Globus pallidus (tissue), 1 donor: ENCODE data around the gene NDUFS1.
"Not testable (repeated sequence)": the region's sequence is repeated elsewhere in the genome, so short reads cannot be mapped to it uniquely, and the experiment has no call there.

Experiments
- DNase-seq: peaks from one replicate; pipeline ENCODE4 v3.0.0-alpha.2; 2015; ENCODE audit warnings: low spot score

Gene NDUFS1

DNA sequence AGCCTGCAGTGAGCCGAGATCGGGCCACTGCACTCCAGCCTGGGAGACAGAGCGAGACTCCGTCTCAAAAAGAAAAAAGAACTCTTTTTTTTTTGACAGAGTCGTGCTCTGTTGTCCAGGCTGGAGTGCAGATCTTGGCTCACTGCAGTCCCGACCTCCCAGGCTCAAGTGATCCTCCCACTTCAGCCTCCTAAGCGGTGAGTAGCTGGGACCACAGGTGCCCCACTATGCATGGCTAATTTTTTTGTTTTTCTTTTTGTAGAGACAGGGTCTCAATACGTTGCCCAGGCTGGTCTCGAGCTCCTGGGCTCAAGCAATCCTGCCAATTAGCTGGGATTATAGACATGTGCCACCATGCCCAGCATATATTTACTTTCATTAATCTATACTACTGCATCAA is 60.8 kb downstream of the NDUFS1 start:
- no peak for DNase-seq

DNA sequence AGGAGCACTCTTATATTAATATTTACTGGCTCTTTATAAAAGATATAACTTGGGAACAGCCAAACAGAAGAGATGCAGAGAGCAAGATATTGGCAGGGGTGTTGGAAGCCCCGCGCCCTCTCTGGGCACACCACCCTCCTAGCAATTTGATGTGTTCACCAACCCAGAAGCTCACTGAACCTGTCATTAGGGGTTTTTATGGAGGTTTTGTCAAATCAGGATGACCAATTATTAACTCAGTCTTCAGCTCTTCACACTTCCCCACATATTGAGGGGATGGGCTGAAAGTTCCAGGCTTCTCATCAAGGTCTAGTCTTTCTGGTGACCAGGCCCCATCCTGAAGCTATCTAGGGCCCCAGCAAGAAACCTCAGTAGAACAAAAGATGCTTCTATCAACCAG is 62.4 kb downstream of the NDUFS1 start:
- no peak for DNase-seq

DNA sequence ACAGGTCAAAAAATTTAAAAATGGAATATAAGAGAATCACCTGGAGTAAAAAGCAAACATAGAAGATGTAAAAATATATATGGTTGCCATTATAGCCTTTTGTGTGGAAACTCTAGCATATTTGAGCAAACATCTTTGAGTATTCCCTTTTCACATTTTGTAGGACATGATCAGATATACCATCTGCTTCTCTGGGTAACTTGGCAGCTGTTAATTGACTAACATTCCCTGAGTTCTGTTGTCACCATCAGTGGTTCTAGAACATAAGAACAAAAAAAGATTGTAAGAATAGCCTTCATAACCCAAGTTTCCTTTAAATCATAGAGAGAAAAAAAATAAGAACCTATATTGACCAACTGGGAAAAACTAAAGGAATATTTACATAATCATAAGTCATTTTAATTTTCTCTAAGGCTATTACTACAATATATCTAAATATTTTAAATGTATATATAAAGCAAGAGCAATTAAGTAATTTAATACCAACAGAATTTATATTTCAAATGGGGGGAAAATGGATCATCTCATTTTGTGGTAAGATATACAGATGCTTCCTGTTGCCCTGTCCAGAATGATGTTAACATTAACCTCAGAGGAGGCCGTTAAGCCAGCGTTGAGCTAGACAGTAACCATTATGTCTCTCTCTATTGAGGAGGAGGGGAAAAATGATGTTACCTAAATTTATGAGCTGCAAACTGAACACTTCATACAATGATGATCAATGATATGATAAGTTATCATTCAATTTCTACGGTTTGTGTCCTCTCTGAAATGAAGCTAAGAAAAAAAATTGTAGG is 63.5 kb downstream of the NDUFS1 start:
- DNase-seq = no peak

DNA sequence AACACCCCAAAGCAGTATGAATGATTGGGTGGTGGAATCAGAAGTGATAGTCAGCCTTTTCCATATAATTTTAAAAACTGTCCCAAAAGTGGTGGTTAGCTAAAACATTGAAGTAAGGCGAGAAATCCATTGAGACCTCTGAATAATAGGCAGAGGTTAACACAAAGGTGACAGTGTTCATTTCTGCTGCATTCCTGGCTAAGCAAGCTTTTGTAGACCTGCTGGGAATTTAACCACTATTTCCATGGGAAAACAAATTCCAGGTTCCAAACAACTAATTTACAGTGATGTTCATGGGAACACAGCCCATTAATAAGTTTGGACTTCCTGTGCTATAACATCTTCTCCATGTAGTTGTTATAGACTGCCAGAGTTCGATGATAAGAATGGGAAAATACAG is 66.9 kb downstream of the NDUFS1 start:
- no peak for DNase-seq

DNA sequence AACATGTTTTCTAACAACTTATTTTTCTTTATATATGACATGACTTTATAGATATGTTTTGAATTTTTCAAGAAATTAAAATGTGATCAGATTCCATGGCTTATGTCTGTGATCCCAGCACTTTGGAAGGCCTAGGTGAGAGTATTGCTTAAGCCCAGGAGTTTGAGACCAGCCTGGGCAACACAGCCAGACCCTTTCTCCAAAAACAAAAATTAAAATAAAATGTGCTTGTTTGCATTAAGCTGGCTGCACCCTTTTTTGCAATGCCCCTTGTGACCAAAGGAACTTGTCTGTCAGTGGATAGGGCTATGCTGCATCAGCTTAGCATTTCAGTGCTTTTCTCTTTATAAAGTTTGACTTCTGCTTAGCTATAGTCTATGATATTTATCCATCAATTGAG is 71.0 kb downstream of the NDUFS1 start:
- no peak for DNase-seq

DNA sequence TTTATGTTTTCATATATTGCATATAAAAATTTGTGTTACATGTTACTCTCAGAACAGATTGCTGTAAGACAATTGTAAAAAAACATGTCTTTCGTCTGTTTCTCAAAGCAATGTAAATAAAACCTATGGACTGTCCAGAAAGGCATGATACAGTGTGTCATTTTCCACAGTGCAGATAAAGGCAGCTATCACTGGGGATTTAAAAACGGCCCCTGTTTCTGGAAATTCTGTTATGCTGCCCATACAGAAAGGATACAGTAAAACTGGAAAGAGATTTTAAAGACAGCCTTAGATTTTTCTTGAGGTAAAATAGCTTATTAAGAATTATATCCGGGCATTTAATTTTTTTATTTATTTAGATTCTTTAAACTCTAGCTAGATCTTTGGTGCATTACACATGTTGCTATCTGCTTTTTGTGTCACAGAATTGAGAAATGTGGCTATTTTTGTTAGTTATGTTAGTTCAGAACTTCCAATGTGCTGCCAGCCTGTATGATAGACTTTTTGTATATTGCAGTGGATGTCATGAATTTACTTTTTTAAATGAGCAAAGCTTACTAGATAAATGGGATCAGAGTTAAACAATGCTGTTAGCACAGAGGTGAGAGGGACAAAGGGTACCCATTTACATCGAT is 72.4 kb downstream of the NDUFS1 start:
- DNase-seq = peak; percentile 28

DNA sequence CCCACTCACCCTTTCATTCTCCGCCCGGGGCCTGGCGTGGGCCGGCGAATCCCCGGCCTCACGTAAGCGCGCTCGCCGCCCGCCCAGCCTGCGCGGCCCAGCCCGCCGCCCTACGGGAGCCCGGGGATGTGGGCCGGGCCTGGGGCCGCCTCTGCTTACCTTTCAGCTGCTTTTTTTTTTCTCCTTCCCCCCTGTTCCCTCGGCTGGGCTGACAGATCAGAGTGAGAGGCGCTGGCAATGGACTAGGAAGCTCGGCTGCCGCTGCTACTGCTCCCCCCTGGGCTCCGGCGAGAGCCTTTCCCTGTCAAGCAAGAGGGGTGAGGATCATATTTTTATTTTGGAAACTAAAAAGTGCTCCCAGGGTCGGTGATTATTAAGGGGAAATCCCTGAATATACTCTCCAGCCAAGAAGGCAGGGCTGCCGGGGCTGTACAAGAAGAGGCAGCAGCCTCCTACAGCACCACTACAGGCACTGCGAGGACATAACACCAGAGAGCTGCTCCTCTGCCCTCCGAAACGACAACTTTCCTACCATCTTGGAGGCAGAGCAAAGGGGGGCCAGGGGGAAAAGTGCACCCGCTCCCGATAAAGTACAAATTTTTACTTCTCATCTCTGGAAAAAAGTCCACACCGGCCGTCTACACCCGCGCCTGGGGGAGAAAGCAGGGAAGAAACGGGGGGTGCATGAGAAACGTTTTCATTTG is 73.3 kb downstream of the NDUFS1 start, which contains the start of gene INO80D:
Gene INO80D (minus strand): TSS at position 433 of the 704 bp plus-strand sequence. CDS start 23,158 bp downstream, outside the sequence.
- DNase-seq = peak; percentile 84

DNA sequence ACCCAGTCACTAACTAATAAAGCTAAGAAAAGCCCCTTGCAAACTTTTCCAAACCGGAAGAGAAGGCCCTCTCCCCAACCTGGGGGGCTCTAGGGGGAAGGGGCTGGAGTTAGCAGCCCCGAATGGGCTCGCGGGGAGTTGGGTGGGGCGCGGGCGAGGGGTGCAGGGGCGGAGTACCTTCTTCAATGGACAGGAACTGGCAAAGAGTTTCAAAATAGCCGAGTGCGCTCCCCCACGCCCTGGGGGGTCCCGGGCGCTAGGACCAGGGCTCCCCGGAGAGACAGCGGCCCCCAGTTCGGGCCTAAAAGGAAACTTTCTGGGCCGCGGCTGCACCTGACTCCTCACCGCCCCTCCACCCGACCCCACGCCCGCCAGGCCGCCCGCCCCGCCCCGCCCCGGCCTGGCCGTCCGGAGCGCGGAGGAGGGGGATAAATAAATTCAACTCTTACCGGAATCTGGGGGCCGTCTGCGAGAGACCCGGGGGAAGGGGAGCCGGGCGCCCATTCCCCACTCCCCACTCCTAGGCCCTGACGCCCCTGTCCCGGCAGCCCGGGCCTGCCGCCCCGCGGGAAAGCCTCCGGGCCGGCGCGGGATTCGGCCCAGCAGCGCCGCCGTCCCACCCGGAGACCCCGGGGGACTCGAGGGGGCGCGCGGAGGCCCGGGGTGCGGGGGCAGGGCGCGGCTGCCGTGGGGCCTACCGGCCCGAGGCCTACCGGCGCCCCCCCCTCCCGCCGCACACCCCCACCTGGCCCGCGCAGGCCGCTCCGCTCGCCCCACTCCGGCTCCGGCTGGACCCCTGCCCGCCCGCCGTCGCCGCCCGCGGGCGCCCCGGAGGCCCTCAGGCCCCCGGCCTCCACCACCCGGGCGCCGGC is 74.1 kb downstream of the NDUFS1 start:
- peak; percentile 33 for DNase-seq

DNA sequence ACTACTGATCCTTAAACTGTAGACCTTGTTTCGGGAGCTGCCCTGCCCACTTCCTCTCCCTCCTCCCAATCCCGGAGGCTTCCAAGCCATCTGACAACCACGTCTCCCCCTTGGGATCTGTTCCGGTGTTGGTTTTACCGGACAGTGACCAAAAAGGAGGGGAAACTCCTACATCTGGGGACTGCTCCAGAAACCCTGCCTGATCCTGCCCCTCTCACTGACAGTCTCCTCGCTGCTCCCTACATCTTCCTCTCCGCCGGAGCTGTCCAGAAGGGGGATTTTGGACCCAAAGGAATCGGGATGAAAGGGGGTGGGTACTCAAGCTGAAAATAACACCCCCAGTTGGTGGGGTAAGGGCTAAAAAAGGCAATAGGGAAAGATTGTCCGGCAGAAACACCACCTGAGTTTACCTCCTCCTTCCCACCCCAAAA is 74.8 kb downstream of the NDUFS1 start:
- peak; percentile 76 for DNase-seq

DNA sequence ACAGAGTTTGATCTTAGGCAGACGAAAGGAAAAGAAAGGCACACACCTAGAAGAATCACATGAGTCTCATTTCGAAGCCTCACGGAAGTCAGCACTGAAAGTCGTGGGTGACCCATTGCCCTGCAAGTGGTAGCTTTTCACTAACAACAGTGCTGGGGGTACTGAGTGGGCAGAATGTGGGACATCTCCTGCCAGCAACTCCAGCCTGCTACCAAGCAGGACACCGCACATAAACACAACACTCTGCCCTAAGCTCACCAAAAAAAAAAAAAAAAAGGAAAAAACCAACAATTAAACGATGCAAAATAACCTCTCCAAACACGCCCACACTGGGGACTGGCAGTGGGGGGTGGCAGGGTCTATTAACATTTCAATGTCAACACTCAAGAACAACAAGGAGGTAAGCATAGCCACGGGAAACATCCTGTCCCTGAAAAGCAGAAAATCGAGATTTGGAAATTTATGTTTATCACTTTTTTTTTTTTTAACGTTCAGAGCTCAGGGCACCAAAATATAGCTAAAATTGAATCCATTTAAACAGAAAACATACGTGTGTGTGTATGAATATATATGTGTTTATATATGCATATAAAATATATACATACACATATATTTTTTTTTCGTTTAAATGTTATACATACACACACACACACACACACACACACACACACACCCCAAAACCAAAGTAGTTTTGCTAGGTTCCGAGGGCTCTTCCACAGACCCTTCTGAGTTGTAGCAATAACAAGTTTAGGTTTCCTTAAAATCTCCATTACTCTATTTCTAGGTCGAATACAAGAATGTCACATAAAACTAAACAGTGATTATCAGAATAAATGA is 75.4 kb downstream of the NDUFS1 start:
- peak; percentile 11 for DNase-seq

DNA sequence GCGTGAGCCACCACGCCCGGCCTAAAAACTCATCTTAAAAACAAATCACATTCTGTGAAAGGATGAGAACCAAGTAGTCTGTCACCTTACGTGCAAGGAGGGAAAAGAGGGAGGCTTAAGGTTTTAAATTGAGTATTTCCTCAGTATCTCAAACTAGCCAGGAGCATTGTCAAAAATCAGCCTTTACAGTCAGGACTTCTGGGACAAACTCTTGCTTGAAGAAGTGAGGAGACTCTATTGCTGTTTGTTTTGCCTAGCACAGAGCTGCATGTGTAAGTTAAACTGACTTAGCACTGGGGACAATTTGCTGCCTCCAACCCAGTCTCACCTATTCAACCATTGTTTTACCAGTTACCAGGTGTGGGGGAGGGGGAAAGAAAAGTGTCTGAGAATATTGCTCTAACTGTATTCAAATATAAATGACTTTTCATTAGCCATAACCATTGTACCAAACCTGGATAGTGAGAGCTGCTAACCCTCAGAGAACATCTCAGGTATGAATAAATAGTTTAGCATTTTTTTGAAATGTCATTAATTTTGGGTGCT is 76.9 kb downstream of the NDUFS1 start:
- no peak for DNase-seq

DNA sequence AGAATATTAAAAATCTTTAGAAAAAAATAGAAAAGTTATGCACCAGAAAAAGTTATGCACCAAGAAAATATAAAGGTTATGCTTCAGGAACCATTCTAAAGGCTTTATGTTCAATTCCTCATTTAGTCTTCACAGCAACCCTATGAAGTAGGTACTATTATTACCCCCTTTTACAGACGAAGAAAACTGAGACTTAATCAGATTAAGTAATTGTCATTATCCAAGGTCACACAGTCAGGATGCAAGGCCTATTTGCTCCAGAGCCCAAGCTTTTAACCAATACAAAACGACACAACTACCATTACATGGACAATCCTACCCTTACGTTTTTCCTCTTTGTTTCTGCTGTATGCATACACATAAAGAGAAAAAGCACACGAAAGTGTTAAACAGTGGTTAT is 78.3 kb downstream of the NDUFS1 start:
- DNase-seq = no peak

DNA sequence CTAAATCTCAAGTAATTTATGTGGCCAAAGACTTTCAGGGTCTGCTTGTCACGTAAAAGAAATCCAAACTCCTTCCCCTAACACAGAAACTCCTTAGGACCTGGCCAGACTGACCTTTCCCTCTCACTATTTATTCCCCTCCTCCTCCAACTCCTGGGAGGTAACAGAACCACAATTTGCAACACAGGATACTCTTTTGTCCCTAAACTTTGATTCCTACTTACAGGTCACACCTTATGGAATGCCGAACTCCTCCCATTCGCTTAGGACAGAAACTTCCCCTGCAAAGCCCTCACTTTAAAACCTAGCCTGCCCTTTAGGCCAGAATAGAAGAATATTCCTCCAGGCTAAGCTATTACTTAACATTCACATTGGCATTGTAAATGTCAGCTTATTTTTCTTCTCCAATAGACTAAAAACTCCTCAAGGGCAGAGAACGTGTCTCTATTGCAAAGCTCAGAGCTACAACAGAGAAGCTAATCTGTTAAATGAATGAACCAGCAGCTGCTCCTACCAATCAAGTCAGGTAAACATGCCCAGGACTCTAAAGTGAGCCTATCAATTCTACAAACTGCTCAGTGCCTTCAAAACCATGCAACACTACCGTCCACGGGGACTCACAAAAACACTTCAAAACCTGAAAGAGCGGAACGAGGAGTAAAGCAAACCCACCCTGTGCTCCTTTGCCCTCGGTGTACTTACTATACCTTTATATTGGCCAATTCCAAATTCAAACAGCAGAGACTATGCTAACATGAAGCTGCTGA is 79.4 kb downstream of the NDUFS1 start:
- no peak for DNase-seq

DNA sequence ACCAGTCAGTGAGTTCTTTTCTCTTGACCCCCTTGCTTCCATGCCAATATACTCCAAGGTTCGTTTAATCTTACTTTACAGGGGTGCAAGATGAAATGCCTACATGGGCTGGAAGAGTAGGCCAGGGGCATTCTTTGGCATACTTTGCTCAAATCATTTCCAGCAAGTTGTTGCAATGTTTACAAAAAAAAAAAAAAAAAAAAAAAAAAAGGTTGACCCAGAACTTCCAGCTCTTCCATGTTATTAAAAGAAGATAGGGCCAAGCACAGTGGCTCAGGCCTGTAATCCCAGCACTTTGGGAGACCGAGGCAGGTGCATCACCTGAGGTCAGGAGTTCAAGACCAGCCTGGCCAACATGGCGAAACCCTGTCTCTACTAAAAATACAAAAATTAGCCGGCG is 81.4 kb downstream of the NDUFS1 start:
- DNase-seq = not testable (repeated sequence)

DNA sequence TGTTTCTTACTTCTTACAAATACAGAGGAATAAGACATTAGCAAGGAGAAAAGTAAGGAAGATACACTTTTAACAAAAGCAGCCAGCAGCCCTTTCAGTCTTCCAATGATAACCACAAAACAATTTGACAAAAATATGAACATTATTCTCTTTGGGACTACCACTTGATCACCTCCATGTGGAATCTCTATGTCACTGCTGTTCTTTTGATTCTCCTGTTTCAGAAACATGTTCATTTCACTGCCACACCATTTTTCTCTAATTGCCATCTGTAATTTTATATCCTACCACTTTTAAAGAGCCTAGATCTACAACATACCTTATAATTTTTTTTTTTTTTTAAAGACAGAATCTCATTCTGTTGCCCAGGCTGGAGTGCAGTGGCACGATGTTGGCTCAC is 84.1 kb downstream of the NDUFS1 start:
- no peak for DNase-seq

DNA sequence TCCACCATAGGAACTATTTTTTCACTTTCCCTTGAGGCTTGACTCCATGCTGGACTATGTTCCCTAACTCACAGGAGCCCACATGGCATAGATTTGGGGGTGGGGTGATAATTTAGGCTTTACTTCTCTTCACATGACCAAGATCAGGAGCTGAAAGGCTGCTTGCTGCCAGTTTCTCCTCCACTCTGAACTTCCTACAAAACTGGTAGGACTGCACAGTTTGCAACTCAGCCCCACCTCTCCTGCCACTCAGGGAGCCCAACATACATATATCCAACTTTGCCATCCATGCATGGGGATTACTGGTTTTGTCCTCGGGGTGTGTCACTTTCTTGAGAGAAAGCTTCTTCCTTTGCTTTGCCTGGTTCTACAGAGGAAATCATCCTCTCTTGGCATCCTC is 87.4 kb downstream of the NDUFS1 start:
- DNase-seq = no peak

DNA sequence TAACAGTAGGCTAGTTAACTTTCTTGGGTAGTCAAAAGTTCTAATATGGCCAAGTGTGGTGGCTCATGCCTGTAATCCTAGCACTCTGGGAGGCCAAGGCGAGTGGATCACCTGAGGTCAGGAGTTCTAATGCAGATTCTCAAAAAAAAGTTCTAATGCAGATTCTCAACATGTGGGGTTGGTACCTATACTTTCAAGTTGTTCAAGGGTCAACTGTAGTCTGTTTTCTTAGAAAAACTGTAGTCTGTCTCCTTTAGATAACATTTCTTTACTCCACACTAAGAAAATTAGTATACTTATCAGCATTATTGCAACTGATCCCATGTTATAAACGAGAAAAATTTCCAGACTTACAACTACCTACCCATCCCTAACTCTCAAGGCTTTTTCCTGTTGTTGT is 89.8 kb downstream of the NDUFS1 start:
- DNase-seq = no peak

DNA sequence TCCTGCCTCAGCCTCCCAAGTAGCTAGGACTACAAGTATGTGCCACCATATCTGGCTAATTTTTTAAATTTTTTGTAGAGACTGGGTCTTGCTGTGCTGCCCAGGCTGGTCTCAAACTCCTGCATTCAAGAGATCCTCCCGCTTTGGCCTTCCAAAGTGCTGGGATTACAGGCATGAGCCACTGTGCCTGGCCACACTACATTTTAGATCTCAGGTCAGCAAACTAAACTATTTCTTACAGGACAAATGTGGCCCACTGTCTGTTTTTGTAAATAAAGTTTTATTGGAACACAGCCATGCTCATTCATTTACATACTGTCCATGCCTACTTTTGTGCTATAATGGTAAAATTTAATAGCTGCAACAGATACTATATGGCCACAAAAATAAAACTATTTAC is 91.0 kb downstream of the NDUFS1 start:
- DNase-seq = no peak
